ENCODE results near the gene PLXDC2.

DNA sequence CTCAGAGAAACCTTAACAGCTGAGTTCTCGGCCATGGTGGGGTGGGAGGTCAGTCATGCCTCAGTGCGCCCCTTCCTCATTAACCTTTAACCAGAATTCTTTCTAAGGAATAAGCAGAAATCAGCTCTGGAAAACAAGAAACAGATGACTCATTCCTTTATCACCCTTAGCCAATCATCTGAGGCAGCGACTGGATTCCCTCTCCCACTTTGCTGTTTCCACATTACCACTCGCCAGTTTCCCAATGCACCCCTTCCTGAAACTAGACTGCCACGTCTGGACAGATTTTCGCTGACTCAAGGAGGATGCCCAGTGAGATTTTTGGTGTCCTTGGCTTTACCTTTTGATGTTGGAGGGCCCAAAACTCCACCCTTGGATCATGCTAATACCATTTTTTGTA lies 223.8 kb downstream of the PLXDC2 start:
- TF ChIP-seq, protein P1, sequence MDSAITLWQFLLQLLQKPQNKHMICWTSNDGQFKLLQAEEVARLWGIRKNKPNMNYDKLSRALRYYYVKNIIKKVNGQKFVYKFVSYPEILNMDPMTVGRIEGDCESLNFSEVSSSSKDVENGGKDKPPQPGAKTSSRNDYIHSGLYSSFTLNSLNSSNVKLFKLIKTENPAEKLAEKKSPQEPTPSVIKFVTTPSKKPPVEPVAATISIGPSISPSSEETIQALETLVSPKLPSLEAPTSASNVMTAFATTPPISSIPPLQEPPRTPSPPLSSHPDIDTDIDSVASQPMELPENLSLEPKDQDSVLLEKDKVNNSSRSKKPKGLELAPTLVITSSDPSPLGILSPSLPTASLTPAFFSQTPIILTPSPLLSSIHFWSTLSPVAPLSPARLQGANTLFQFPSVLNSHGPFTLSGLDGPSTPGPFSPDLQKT (IDR thresholded peaks at IDR 0.05; ENCODE audit: borderline replicate concordance, low read depth, low read length), result no peak
- TF ChIP-seq, protein P2, sequence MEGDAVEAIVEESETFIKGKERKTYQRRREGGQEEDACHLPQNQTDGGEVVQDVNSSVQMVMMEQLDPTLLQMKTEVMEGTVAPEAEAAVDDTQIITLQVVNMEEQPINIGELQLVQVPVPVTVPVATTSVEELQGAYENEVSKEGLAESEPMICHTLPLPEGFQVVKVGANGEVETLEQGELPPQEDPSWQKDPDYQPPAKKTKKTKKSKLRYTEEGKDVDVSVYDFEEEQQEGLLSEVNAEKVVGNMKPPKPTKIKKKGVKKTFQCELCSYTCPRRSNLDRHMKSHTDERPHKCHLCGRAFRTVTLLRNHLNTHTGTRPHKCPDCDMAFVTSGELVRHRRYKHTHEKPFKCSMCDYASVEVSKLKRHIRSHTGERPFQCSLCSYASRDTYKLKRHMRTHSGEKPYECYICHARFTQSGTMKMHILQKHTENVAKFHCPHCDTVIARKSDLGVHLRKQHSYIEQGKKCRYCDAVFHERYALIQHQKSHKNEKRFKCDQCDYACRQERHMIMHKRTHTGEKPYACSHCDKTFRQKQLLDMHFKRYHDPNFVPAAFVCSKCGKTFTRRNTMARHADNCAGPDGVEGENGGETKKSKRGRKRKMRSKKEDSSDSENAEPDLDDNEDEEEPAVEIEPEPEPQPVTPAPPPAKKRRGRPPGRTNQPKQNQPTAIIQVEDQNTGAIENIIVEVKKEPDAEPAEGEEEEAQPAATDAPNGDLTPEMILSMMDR (tag by site-specific recombination; IDR thresholded peaks at IDR 0.05), result no peak
- TF ChIP-seq, protein P3, sequence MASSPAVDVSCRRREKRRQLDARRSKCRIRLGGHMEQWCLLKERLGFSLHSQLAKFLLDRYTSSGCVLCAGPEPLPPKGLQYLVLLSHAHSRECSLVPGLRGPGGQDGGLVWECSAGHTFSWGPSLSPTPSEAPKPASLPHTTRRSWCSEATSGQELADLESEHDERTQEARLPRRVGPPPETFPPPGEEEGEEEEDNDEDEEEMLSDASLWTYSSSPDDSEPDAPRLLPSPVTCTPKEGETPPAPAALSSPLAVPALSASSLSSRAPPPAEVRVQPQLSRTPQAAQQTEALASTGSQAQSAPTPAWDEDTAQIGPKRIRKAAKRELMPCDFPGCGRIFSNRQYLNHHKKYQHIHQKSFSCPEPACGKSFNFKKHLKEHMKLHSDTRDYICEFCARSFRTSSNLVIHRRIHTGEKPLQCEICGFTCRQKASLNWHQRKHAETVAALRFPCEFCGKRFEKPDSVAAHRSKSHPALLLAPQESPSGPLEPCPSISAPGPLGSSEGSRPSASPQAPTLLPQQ (tag by site-specific recombination; IDR thresholded peaks at IDR 0.05), result no peak
- TF ChIP-seq YY1 (tag by site-specific recombination; IDR thresholded peaks at IDR 0.05) (no peak), ZNF37A (tag by site-specific recombination; IDR thresholded peaks at IDR 0.05) (no peak), ZFP69B (tag by site-specific recombination; IDR thresholded peaks at IDR 0.05) (no peak), ZSCAN30 (tag by site-specific recombination; IDR thresholded peaks at IDR 0.05) (no peak), ZFP3 (tag by site-specific recombination; IDR thresholded peaks at IDR 0.05; ENCODE audit: low read depth) (no peak)
- TF ChIP-seq, protein P4, sequence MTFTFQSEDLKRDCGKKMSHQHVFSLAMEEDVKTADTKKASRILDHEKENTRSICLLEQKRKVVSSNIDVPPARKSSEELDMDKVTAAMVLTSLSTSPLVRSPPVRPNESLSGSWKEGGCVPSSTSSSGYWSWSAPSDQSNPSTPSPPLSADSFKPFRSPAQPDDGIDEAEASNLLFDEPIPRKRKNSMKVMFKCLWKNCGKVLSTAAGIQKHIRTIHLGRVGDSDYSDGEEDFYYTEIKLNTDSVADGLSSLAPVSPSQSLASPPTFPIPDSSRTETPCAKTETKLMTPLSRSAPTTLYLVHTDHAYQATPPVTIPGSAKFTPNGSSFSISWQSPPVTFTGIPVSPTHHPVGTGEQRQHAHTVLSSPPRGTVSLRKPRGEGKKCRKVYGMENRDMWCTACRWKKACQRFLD (tag by site-specific recombination; IDR thresholded peaks at IDR 0.05), result no peak
